Activated B cell treated with CpG ODN at 0.5 μM for 24 hours (primary cell): ENCODE results near the gene ATN1. TPM values are rescaled to one million over a fixed set of nuclear protein-coding genes. Genes with fewer than 3 reads are reported as not detected.

Experiments used
- ATAC-seq: fragments of 200-7000 bp; cut with Tn5 transposase; one replicate; pipeline ENCODE4 v1.10.0; 2021; ENCODE audit warnings: low read depth, mild to moderate bottlenecking, moderate library complexity
- CTCF ChIA-PET: fragments of 350-600 bp; sonication (Branson Sonifier 250); formaldehyde crosslinking; loops from one replicate; lab custom pipeline; 2021; ENCODE audit warnings: antibody characterized with exemption; lab: Charles Lee
- POLR2A ChIA-PET: fragments of 350-600 bp; sonication (Branson Sonifier 250); formaldehyde crosslinking; loops from one replicate; lab custom pipeline; 2021; ENCODE audit warnings: antibody characterized with exemption; lab: Charles Lee
- DNase-seq: peaks from one replicate; pipeline ENCODE4 v3.0.0; 2022
- H3K27ac Mint-ChIP-seq: one replicate; pipeline ENCODE4 v1.8.0; 2020; ENCODE audit warnings: mixed read lengths
- H3K27me3 Mint-ChIP-seq: one replicate; pipeline ENCODE4 v1.8.0; 2021; ENCODE audit warnings: mixed read lengths
- H3K36me3 Mint-ChIP-seq: one replicate; pipeline ENCODE4 v1.8.0; 2021; ENCODE audit warnings: low read depth, mixed read lengths
- H3K4me1 Mint-ChIP-seq: one replicate; pipeline ENCODE4 v1.8.0; 2021; ENCODE audit warnings: mixed read lengths
- H3K4me3 Mint-ChIP-seq: one replicate; pipeline ENCODE4 v1.8.0; 2020; ENCODE audit warnings: mild to moderate bottlenecking, mixed read lengths
- H3K9me3 Mint-ChIP-seq: one replicate; pipeline ENCODE4 v1.8.0; 2020; ENCODE audit warnings: mixed read lengths
- CTCF ChIP-seq: fragments of 200-600 bp; IDR thresholded peaks from one replicate; pipeline ENCODE4 v1.8.0; 2022; ENCODE audit warnings: antibody characterized with exemption, mild to moderate bottlenecking
- intact Hi-C: fragments of 100-400 bp; cut with micrococcal nuclease; formaldehyde crosslinking; loops from one replicate; pipeline ENCODE4 v1.15.1; 2024
- total RNA-seq: library from RNA; stranded (reverse); gene quantifications from 2 replicates; pipeline ENCODE4 v1.2.3, GENCODE V29; 2022

Gene ATN1
- total RNA-seq, 1 donor from 2014 or later = 50.9 TPM

GRCh38 chr12:6982532-6982931 is 54.8 kb downstream of the ATN1 start:
- ATAC-seq (no peak), DNase-seq (no peak)
- H3K27ac Mint-ChIP-seq = no peak overlapping the region
- H3K4me1 Mint-ChIP-seq = no peaks in the 10 kb centered on the region
- peaks cover 58% of the 10 kb centered on the region for H3K36me3 Mint-ChIP-seq
- intact Hi-C loops = no loop called here
- H3K9me3 Mint-ChIP-seq = no peaks in the 10 kb centered on the region
- H3K27me3 Mint-ChIP-seq = no peaks in the 10 kb centered on the region
- POLR2A ChIA-PET = interaction anchor here (0.7 kb wide), 1 partner anchor 18 kb away, joined by 3 read pairs; no protein-coding TSS in a partner anchor
- no peak for TF ChIP-seq CTCF
- CTCF ChIA-PET = interaction anchor here (0.7 kb wide), 1 partner anchor 113 kb away, joined by 3 read pairs; no protein-coding TSS in a partner anchor
- H3K4me3 Mint-ChIP-seq = no peak overlapping the region

GRCh38 chr12:6987956-6988553 is 60.3 kb downstream of the ATN1 start:
- CTCF ChIA-PET = no interaction called here
- Mint-ChIP-seq H3K4me3 (no peak overlapping the region), H3K27me3 (no peaks in the 10 kb centered on the region), H3K9me3 (no peaks in the 10 kb centered on the region), H3K36me3 (peaks cover 34% of the 10 kb centered on the region), H3K27ac (no peak overlapping the region), H3K4me1 (no peaks in the 10 kb centered on the region)
- intact Hi-C loops = no loop called here
- ATAC-seq (no peak), DNase-seq (no peak)
- POLR2A ChIA-PET = interaction anchor here (1.0 kb wide), 1 partner anchor 50 kb away, joined by 4 read pairs; no protein-coding TSS in a partner anchor
- TF ChIP-seq CTCF = no peak

Other genes with a start within 250 kb of the ATN1 start
- gene ZNF384, start 238.6 kb upstream of the ATN1 start, total RNA-seq = 81.7 and 98.6 TPM in 2 replicates
- gene PIANP, start 227.1 kb upstream of the ATN1 start, total RNA-seq = 0.24 and 0.40 TPM in 2 replicates
- 28.1 and 35.8 TPM in 2 replicates for gene COPS7A, start 203.9 kb upstream of the ATN1 start, total RNA-seq
- 102 and 105 TPM in 2 replicates for gene MLF2, start 174.8 kb upstream of the ATN1 start, total RNA-seq
- 4.8 and 6.4 TPM in 2 replicates for gene PTMS, start 161.6 kb upstream of the ATN1 start, total RNA-seq
- 0.12 TPM in 1 of 2 replicates, not detected in the other for gene LAG3, start 155.4 kb upstream of the ATN1 start, total RNA-seq
- 0.22 and 0.32 TPM in 2 replicates for gene CD4, start 138.4 kb upstream of the ATN1 start, total RNA-seq
- not detected in 2 replicates for gene GPR162, start 106.1 kb upstream of the ATN1 start, total RNA-seq
- not detected in 2 replicates for gene P3H3, start 99.6 kb upstream of the ATN1 start, total RNA-seq
- gene GNB3, start 87.0 kb upstream of the ATN1 start, total RNA-seq = 0.51 and 0.60 TPM in 2 replicates
- gene CDCA3, start 76.7 kb upstream of the ATN1 start, total RNA-seq = 1.2 and 1.6 TPM in 2 replicates
- gene USP5, start 75.8 kb upstream of the ATN1 start, total RNA-seq = 108 and 110 TPM in 2 replicates
- gene TPI1, start 60.4 kb upstream of the ATN1 start, total RNA-seq = 306 and 318 TPM in 2 replicates
- 14.4 and 16.2 TPM in 2 replicates for gene SPSB2, start 54.7 kb upstream of the ATN1 start, total RNA-seq
- gene LRRC23, start 23.1 kb upstream of the ATN1 start, total RNA-seq = 7.7 and 8.8 TPM in 2 replicates
- 20.9 and 31.0 TPM in 2 replicates for gene ENO2, start 13.4 kb upstream of the ATN1 start, total RNA-seq
- gene RNU7-1, start 15.9 kb downstream of the ATN1 start, total RNA-seq = not detected in 2 replicates
- 54.8 and 63.4 TPM in 2 replicates for gene C12orf57, start 16.1 kb downstream of the ATN1 start, total RNA-seq
- gene PTPN6, start 23.4 kb downstream of the ATN1 start, total RNA-seq = 371 and 393 TPM in 2 replicates
- 240 and 255 TPM in 2 replicates for gene PHB2, start 42.7 kb downstream of the ATN1 start, total RNA-seq
- gene EMG1, start 43.0 kb downstream of the ATN1 start, total RNA-seq = 89.2 and 91.1 TPM in 2 replicates
- 19.3 and 21.3 TPM in 2 replicates for gene LPCAT3, start 90.5 kb downstream of the ATN1 start, total RNA-seq
- 0.71 and 1.6 TPM in 2 replicates for gene C1S, start 132.8 kb downstream of the ATN1 start, total RNA-seq
- gene C1R, start 164.5 kb downstream of the ATN1 start, total RNA-seq = 0.54 and 0.78 TPM in 2 replicates
- 13.5 and 19.2 TPM in 2 replicates for gene C1RL, start 181.3 kb downstream of the ATN1 start, total RNA-seq
- 0.44 TPM in 1 of 2 replicates, not detected in the other for gene RBP5, start 200.9 kb downstream of the ATN1 start, total RNA-seq
- 14.1 and 14.8 TPM in 2 replicates for gene CLSTN3, start 202.4 kb downstream of the ATN1 start, total RNA-seq